Loucy (cell line): ENCODE data around the gene PIGS.

Experiments used
- H2AFZ ChIP-seq: fragments of 200-600 bp; sonication (generic); 2 replicates; pipeline ENCODE4 v1.6.0; 2016; ENCODE audit warnings: antibody characterized with exemption, mild to moderate bottlenecking, low read length, moderate library complexity
- H3F3A ChIP-seq: fragments of 200-600 bp; 2 replicates; pipeline ENCODE4 v1.6.0; 2016; ENCODE audit warnings: antibody characterized with exemption, low read depth, mild to moderate bottlenecking
- H3K27me3 ChIP-seq: fragments of 200-600 bp; sonication (generic); 2 replicates; pipeline ENCODE4 v1.6.1; 2014; ENCODE audit warnings: low read length, mild to moderate bottlenecking; ENCODE audit not compliant: insufficient read depth, poor library complexity, severe bottlenecking
- H3K36me3 ChIP-seq: fragments of 200-600 bp; sonication (generic); 2 replicates; pipeline ENCODE4 v1.6.1; 2016; ENCODE audit warnings: low read length; ENCODE audit not compliant: insufficient read depth
- H3K4me1 ChIP-seq: fragments of 200-600 bp; sonication (generic); 2 replicates; pipeline ENCODE4 v1.5.1; 2014; ENCODE audit warnings: low read length, mild to moderate bottlenecking; ENCODE audit not compliant: insufficient read depth, poor library complexity, severe bottlenecking
- H3K4me2 ChIP-seq: fragments of 200-600 bp; sonication (generic); 2 replicates; pipeline ENCODE4 v1.6.0; 2014; ENCODE audit warnings: antibody characterized with exemption, low read length, low read depth, mild to moderate bottlenecking; ENCODE audit not compliant: poor library complexity, severe bottlenecking
- H3K4me3 ChIP-seq: fragments of 200-600 bp; sonication (generic); 2 replicates; pipeline ENCODE4 v1.5.1; 2014; ENCODE audit warnings: low read length, mild to moderate bottlenecking, mixed read lengths; ENCODE audit not compliant: poor library complexity, severe bottlenecking
- H3K79me2 ChIP-seq: fragments of 200-600 bp; sonication (generic); 2 replicates; pipeline ENCODE4 v1.6.1; 2014; ENCODE audit warnings: low read length; ENCODE audit not compliant: insufficient read depth
- H3K9ac ChIP-seq: fragments of 200-600 bp; sonication (generic); 2 replicates; pipeline ENCODE4 v1.6.0; 2014; ENCODE audit warnings: mild to moderate bottlenecking, low read depth, low read length, moderate library complexity; ENCODE audit not compliant: poor library complexity, severe bottlenecking
- H3K9me2 ChIP-seq: fragments of 200-600 bp; sonication (generic); replicated peaks from 2 replicates; pipeline ENCODE4 v1.6.1; 2016; ENCODE audit warnings: low read depth, low read length, mixed read lengths
- H3K9me3 ChIP-seq: fragments of 200-600 bp; sonication (generic); 2 replicates; pipeline ENCODE4 v1.6.1; 2014; ENCODE audit warnings: mild to moderate bottlenecking, antibody characterized with exemption, low read length, low read depth; ENCODE audit not compliant: insufficient read depth
- H4K20me1 ChIP-seq: fragments of 200-600 bp; sonication (generic); 2 replicates; pipeline ENCODE4 v1.6.0; 2014; ENCODE audit warnings: antibody characterized with exemption, low read length, mild to moderate bottlenecking; ENCODE audit not compliant: insufficient read depth, poor library complexity, severe bottlenecking
- EZH2phosphoT487 ChIP-seq: fragments of 200-600 bp; IDR thresholded peaks from 2 replicates; pipeline ENCODE4 v1.6.1; 2018; ENCODE audit warnings: antibody characterized with exemption, mild to moderate bottlenecking, moderate library complexity, borderline replicate concordance
- TF ChIP-seq, protein P1 (sequence below): fragments of 200-600 bp; sonication (generic); conservative IDR thresholded peaks from 2 replicates; pipeline ENCODE4 v1.5.1; 2014; ENCODE audit warnings: mild to moderate bottlenecking, antibody characterized with exemption, low read length

The PIGS gene

GRCh38 chr17:28552176-28552999 is 18.9 kb downstream of the PIGS start, which contains the start of gene UNC119:
Gene UNC119 (minus strand): TSS chr17:28552624. CDS start chr17:28552557, 67 bp downstream.
- no peaks in the 10 kb centered on the region for H3K9me2 ChIP-seq
- peaks cover 41% of the 10 kb centered on the region; the same call in 1 of the 2 replicates for H3K36me3 ChIP-seq
- peak within 1 kb of the TSS; percentile 94 for H3K4me2 ChIP-seq
- no peaks in the 10 kb centered on the region for H3K27me3 ChIP-seq
- TF ChIP-seq EZH2phosphoT487 = no peak
- TF ChIP-seq, protein P1, sequence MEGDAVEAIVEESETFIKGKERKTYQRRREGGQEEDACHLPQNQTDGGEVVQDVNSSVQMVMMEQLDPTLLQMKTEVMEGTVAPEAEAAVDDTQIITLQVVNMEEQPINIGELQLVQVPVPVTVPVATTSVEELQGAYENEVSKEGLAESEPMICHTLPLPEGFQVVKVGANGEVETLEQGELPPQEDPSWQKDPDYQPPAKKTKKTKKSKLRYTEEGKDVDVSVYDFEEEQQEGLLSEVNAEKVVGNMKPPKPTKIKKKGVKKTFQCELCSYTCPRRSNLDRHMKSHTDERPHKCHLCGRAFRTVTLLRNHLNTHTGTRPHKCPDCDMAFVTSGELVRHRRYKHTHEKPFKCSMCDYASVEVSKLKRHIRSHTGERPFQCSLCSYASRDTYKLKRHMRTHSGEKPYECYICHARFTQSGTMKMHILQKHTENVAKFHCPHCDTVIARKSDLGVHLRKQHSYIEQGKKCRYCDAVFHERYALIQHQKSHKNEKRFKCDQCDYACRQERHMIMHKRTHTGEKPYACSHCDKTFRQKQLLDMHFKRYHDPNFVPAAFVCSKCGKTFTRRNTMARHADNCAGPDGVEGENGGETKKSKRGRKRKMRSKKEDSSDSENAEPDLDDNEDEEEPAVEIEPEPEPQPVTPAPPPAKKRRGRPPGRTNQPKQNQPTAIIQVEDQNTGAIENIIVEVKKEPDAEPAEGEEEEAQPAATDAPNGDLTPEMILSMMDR = no peak
- peak within 1 kb of the TSS; percentile 75 for H3K9ac ChIP-seq
- peaks cover 11% of the 10 kb centered on the region for H4K20me1 ChIP-seq
- peak within 1 kb of the TSS; percentile 85 for H3K4me3 ChIP-seq
- peaks cover 42% of the 10 kb centered on the region for H3K4me1 ChIP-seq
- H3K9me3 ChIP-seq = no peaks in the 10 kb centered on the region
- H3K79me2 ChIP-seq = peaks cover 15% of the 10 kb centered on the region
- H2AFZ ChIP-seq = peak within 1 kb of the TSS; percentile 59; the same call in 1 of the 2 replicates
- no peaks in the 10 kb centered on the region for H3F3A ChIP-seq

- peaks cover 33% of the 10 kb centered on the region; the same call in 1 of the 2 replicates for H3K36me3 ChIP-seq
- peaks cover 42% of the 10 kb centered on the region for H3K4me1 ChIP-seq
- H3K9me3 ChIP-seq = no peaks in the 10 kb centered on the region
- TF ChIP-seq EZH2phosphoT487 = no peak
- TF ChIP-seq, protein P1 = no peak
- H3K27me3 ChIP-seq = no peaks in the 10 kb centered on the region
- peak overlapping the region; percentile 85 for H3K4me3 ChIP-seq
- H2AFZ ChIP-seq = no peak overlapping the region
- H3K79me2 ChIP-seq = peaks cover 15% of the 10 kb centered on the region
- H3K9ac ChIP-seq = peak overlapping the region; percentile 75
- peak overlapping the region; percentile 94 for H3K4me2 ChIP-seq
- no peaks in the 10 kb centered on the region for H3F3A ChIP-seq
- no peaks in the 10 kb centered on the region for H3K9me2 ChIP-seq
- peaks cover 11% of the 10 kb centered on the region for H4K20me1 ChIP-seq
Measured at GRCh38 chr17:28551421-28552175, 19.7 kb downstream of the PIGS start.

GRCh38 chr17:28550858-28551257 is 20.5 kb downstream of the PIGS start:
- H3K9me2 ChIP-seq = no peaks in the 10 kb centered on the region
- peak overlapping the region; percentile 85 for H3K4me3 ChIP-seq
- H4K20me1 ChIP-seq = peaks cover 11% of the 10 kb centered on the region
- H3K9ac ChIP-seq = peak overlapping the region; percentile 75
- H2AFZ ChIP-seq = no peak overlapping the region
- no peaks in the 10 kb centered on the region for H3K27me3 ChIP-seq
- peak overlapping the region; percentile 94 for H3K4me2 ChIP-seq
- H3F3A ChIP-seq = no peaks in the 10 kb centered on the region
- no peaks in the 10 kb centered on the region for H3K9me3 ChIP-seq
- TF ChIP-seq EZH2phosphoT487 = no peak
- TF ChIP-seq, protein P1 = no peak
- H3K36me3 ChIP-seq = peaks cover 26% of the 10 kb centered on the region; the same call in 1 of the 2 replicates
- H3K4me1 ChIP-seq = peaks cover 42% of the 10 kb centered on the region
- H3K79me2 ChIP-seq = peaks cover 15% of the 10 kb centered on the region
